Central memory CD4-positive, alpha-beta T cell (primary cell): Measurements from ENCODE around the gene TTC7B.
A peak's percentile ranks its signal among the peaks of the same experiment; 100 is the strongest.
"Not testable (repeated sequence)": the region's sequence is repeated elsewhere in the genome, so short reads cannot be mapped to it uniquely, and the experiment has no call there.

Experiments used
- DNase-seq: peaks from one replicate; pipeline ENCODE4 v3.0.0; 2022

The TTC7B gene

GRCh38 chr14:90830931-90831701 lies 14.9 kb upstream of the TTC7B start:
- DNase-seq = no peak

- no peak for DNase-seq
Observed at GRCh38 chr14:90829677-90830076, 13.4 kb upstream of the TTC7B start.

GRCh38 chr14:90828642-90829487 lies 12.6 kb upstream of the TTC7B start:
- peak; percentile 35 for DNase-seq

GRCh38 chr14:90827919-90828610 lies 11.8 kb upstream of the TTC7B start:
- peak; percentile 89 for DNase-seq

- DNase-seq = not testable (repeated sequence)
Observed at GRCh38 chr14:90823542-90823941, 7.3 kb upstream of the TTC7B start.

- DNase-seq = peak; percentile 65
Observed at GRCh38 chr14:90820958-90821357, 4.7 kb upstream of the TTC7B start.

- DNase-seq = no peak
Observed at GRCh38 chr14:90819734-90820393, 3.6 kb upstream of the TTC7B start.

- DNase-seq = no peak
Observed at GRCh38 chr14:90818715-90819114, 2.5 kb upstream of the TTC7B start.

- DNase-seq = no peak
Observed at GRCh38 chr14:90816681-90817436, 629 bp upstream of the TTC7B start.

GRCh38 chr14:90815572-90815821 lies 733 bp downstream of the TTC7B start:
- DNase-seq = no peak

GRCh38 chr14:90814806-90815571 lies 1.2 kb downstream of the TTC7B start:
- no peak for DNase-seq

GRCh38 chr14:90813442-90813841 lies 2.8 kb downstream of the TTC7B start:
- DNase-seq = no peak

GRCh38 chr14:90812109-90812508 lies 4.1 kb downstream of the TTC7B start:
- no peak for DNase-seq

GRCh38 chr14:90811641-90812040 lies 4.6 kb downstream of the TTC7B start:
- no peak for DNase-seq

GRCh38 chr14:90810806-90811205 lies 5.4 kb downstream of the TTC7B start:
- no peak for DNase-seq

GRCh38 chr14:90809530-90810312 lies 6.5 kb downstream of the TTC7B start:
- no peak for DNase-seq

GRCh38 chr14:90808759-90809529 lies 7.3 kb downstream of the TTC7B start:
- no peak for DNase-seq

GRCh38 chr14:90807060-90807459 lies 9.2 kb downstream of the TTC7B start:
- no peak for DNase-seq

- DNase-seq = no peak
Observed at GRCh38 chr14:90805662-90806540, 10.3 kb downstream of the TTC7B start.
